H9 (cell line): ENCODE data around the gene ERVMER34-1. TPM values are rescaled to one million over a fixed set of nuclear protein-coding genes. Genes with fewer than 3 reads are reported as not detected.

Source experiments
- DNase-seq: peaks from one replicate; pipeline ENCODE4 v3.0.0-alpha.2; 2017
- H2AFZ ChIP-seq: one replicate; pipeline ENCODE4 v1.6.1; 2013; ENCODE audit warnings: mild to moderate bottlenecking, low read length, control low read depth, moderate library complexity
- H2AK5ac ChIP-seq: 2 replicates; pipeline ENCODE4 v1.6.1; 2013; ENCODE audit warnings: low read length, control low read depth, mixed read lengths; ENCODE audit not compliant: insufficient read length
- H2BK120ac ChIP-seq: one replicate; pipeline ENCODE4 v1.6.1; 2013; ENCODE audit warnings: low read depth, mild to moderate bottlenecking, low read length, control low read depth, inconsistent platforms; ENCODE audit not compliant: poor library complexity, severe bottlenecking
- H2BK12ac ChIP-seq: 2 replicates; pipeline ENCODE4 v1.6.1; 2013; ENCODE audit warnings: low read length, control low read depth, mixed read lengths, low read depth; ENCODE audit not compliant: insufficient read length
- H2BK15ac ChIP-seq: 2 replicates; pipeline ENCODE4 v1.6.1; 2013; ENCODE audit warnings: low read depth, low read length, control low read depth
- H2BK20ac ChIP-seq: one replicate; pipeline ENCODE4 v1.6.1; 2013; ENCODE audit warnings: low read depth, mild to moderate bottlenecking, low read length, control low read depth, inconsistent platforms; ENCODE audit not compliant: poor library complexity, severe bottlenecking
- H2BK5ac ChIP-seq: 2 replicates; pipeline ENCODE4 v1.6.1; 2013; ENCODE audit warnings: low read length, control low read depth, mixed read lengths; ENCODE audit not compliant: insufficient read length
- H3K14ac ChIP-seq: 2 replicates; pipeline ENCODE4 v1.6.1; 2013; ENCODE audit warnings: low read length, control low read depth; ENCODE audit not compliant: insufficient read depth
- H3K18ac ChIP-seq: 2 replicates; pipeline ENCODE4 v1.6.1; 2013; ENCODE audit warnings: low read depth, mild to moderate bottlenecking, mixed read lengths, low read length, control low read depth; ENCODE audit not compliant: insufficient read length
- H3K23ac ChIP-seq: 2 replicates; pipeline ENCODE4 v1.6.1; 2013; ENCODE audit warnings: low read length, control low read depth, mixed read lengths, low read depth; ENCODE audit not compliant: insufficient read length
- H3K23me2 ChIP-seq: 2 replicates; pipeline ENCODE4 v1.6.1; 2013; ENCODE audit warnings: low read depth, mild to moderate bottlenecking, mixed read lengths, low read length, control low read depth; ENCODE audit not compliant: insufficient read length, poor library complexity, severe bottlenecking
- H3K27ac ChIP-seq: 2 replicates; pipeline ENCODE4 v1.5.1; 2013; ENCODE audit warnings: low read length, control low read depth, mixed read lengths, low read depth; ENCODE audit not compliant: insufficient read length
- H3K27me3 ChIP-seq: 2 replicates; pipeline ENCODE4 v1.6.1; 2013; ENCODE audit warnings: low read length, control low read depth, inconsistent platforms; ENCODE audit not compliant: insufficient read depth
- H3K4ac ChIP-seq: 2 replicates; pipeline ENCODE4 v1.6.1; 2013; ENCODE audit warnings: low read depth, mild to moderate bottlenecking, control low read depth, inconsistent platforms, low read length, moderate library complexity
- H3K4me1 ChIP-seq: 2 replicates; pipeline ENCODE4 v1.6.1; 2013; ENCODE audit warnings: low read length, control low read depth, inconsistent platforms; ENCODE audit not compliant: insufficient read depth
- H3K4me2 ChIP-seq: 2 replicates; pipeline ENCODE4 v1.6.1; 2013; ENCODE audit warnings: low read length, control low read depth, mixed read lengths; ENCODE audit not compliant: insufficient read length, insufficient read depth
- H3K56ac ChIP-seq: 2 replicates; pipeline ENCODE4 v1.6.1; 2013; ENCODE audit warnings: low read depth, mild to moderate bottlenecking, mixed read lengths, low read length, control low read depth; ENCODE audit not compliant: insufficient read length
- H3K79me1 ChIP-seq: 2 replicates; pipeline ENCODE4 v1.6.1; 2013; ENCODE audit warnings: low read depth, mild to moderate bottlenecking, moderate library complexity, low read length, control low read depth, inconsistent platforms; ENCODE audit not compliant: insufficient read depth, poor library complexity, severe bottlenecking
- H3K79me2 ChIP-seq: 2 replicates; pipeline ENCODE4 v1.6.1; 2013; ENCODE audit warnings: low read length, control low read depth, inconsistent platforms; ENCODE audit not compliant: insufficient read depth
- H3K9ac ChIP-seq: 2 replicates; pipeline ENCODE4 v1.6.1; 2013; ENCODE audit warnings: low read length, control low read depth, mixed read lengths; ENCODE audit not compliant: insufficient read length; ENCODE audit errors: extremely low read depth
- H3K9me3 ChIP-seq: one replicate; pipeline ENCODE4 v1.6.1; 2013; ENCODE audit warnings: low read depth, low read length, inconsistent platforms; ENCODE audit not compliant: control insufficient read depth
- H3T11ph ChIP-seq: one replicate; pipeline ENCODE4 v1.6.1; 2013; ENCODE audit warnings: mild to moderate bottlenecking, low read length, control low read depth, inconsistent platforms
- H4K20me1 ChIP-seq: one replicate; pipeline ENCODE4 v1.6.1; 2013; ENCODE audit not compliant: control insufficient read depth, insufficient read length, insufficient read depth
- H4K5ac ChIP-seq: 2 replicates; pipeline ENCODE4 v1.6.1; 2013; ENCODE audit warnings: low read depth, mild to moderate bottlenecking, mixed read lengths, low read length, control low read depth; ENCODE audit not compliant: insufficient read length
- H4K8ac ChIP-seq: replicated peaks from 2 replicates; pipeline ENCODE4 v1.6.1; 2013; ENCODE audit warnings: low read length, control low read depth, mixed read lengths, low read depth; ENCODE audit not compliant: insufficient read length
- H4K91ac ChIP-seq: 2 replicates; pipeline ENCODE4 v1.6.1; 2013; ENCODE audit warnings: low read depth, mild to moderate bottlenecking, moderate library complexity, mixed read lengths, low read length, control low read depth; ENCODE audit not compliant: insufficient read length
- H3K27ac Mint-ChIP-seq, 3 experiments: 2 replicates in 2 of 3; 3 replicates in 1 of 3; pipeline ENCODE4 v1.8.0; 2020 to 2021; ENCODE audit warnings: mixed read lengths in 3 of 3, mild to moderate bottlenecking in 1 of 3, moderate library complexity in 1 of 3
- H3K27me3 Mint-ChIP-seq: 2 replicates; pipeline ENCODE4 v1.8.0; 2021; ENCODE audit warnings: low read depth, mild to moderate bottlenecking, moderate library complexity, mixed read lengths
- H3K36me3 Mint-ChIP-seq, 3 experiments: 2 replicates in 2 of 3; 3 replicates in 1 of 3; pipeline ENCODE4 v1.8.0; 2020 to 2021; ENCODE audit warnings: low read depth in 3 of 3, mixed read lengths in 3 of 3; ENCODE audit not compliant: insufficient read depth in 1 of 3
- H3K4me1 Mint-ChIP-seq, 2 experiments: 2 replicates each; pipeline ENCODE4 v1.8.0; 2020; ENCODE audit warnings: mixed read lengths in 2 of 2
- H3K4me3 Mint-ChIP-seq, 2 experiments: 2 replicates in 1 of 2; 3 replicates in 1 of 2; pipeline ENCODE4 v1.8.0; 2020 to 2021; ENCODE audit warnings: mild to moderate bottlenecking in 2 of 2, mixed read lengths in 2 of 2, moderate library complexity in 1 of 2
- H3K9me3 Mint-ChIP-seq, 2 experiments: 2 replicates in 1 of 2; 3 replicates in 1 of 2; pipeline ENCODE4 v1.8.0; 2020; ENCODE audit warnings: mild to moderate bottlenecking in 2 of 2, mixed read lengths in 2 of 2, moderate library complexity in 1 of 2
- CTCF ChIP-seq: fragments of 200-600 bp; sonication (generic); conservative IDR thresholded peaks from 3 replicates; pipeline ENCODE4 v1.8.0; 2021; ENCODE audit warnings: antibody characterized with exemption, mild to moderate bottlenecking
- WGBS: extraction: QIAGEN DNeasy Blood & Tissue Kit; methylation state at CpG from one replicate; pipeline ENCODE4 v1.1.7; 2013; ENCODE audit warnings: missing lambda C conversion rate, low lambda C conversion rate, mixed read lengths; ENCODE audit not compliant: insufficient read length; ENCODE audit errors: extremely low coverage; 5-methylcytosine and 5-hydroxymethylcytosine counted together
- total RNA-seq: library from RNA; stranded (reverse); gene quantifications from 2 replicates; pipeline ENCODE4 v1.2.1, GENCODE V29; 2021

Gene ERVMER34-1
- total RNA-seq, 1 experiment from 2014 or later: 14.4 TPM

GRCh38 chr4:52780617-52781354, 29.6 kb upstream of the ERVMER34-1 start:
- Histone ChIP-seq H4K91ac (no peak overlapping the region), H2BK120ac (no peak overlapping the region), H3K56ac (no peak overlapping the region), H3K27ac (no peak overlapping the region), H3K79me1 (no peaks in the 10 kb centered on the region), H2BK5ac (no peak overlapping the region), H3K4ac (no peak overlapping the region), H3K79me2 (no peaks in the 10 kb centered on the region), H2BK20ac (no peak overlapping the region), H3K9me3 (no peaks in the 10 kb centered on the region), H2BK12ac (no peak overlapping the region), H3K18ac (no peak overlapping the region), H3K4me2 (no peak overlapping the region), H3K9ac (no peak overlapping the region), H2AFZ (no peak overlapping the region), H3T11ph (no peak overlapping the region), H4K20me1 (no peaks in the 10 kb centered on the region), H3K14ac (no peak overlapping the region), H2AK5ac (no peak overlapping the region), H2BK15ac (no peak overlapping the region), H3K27me3 (no peaks in the 10 kb centered on the region), H3K23me2 (no peaks in the 10 kb centered on the region), H4K8ac (no peak overlapping the region), H4K5ac (no peak overlapping the region), H3K4me1 (no peaks in the 10 kb centered on the region), H3K23ac (no peak overlapping the region)
- WGBS: no CpG with 5 or more reads among the region's 4 CpGs
- no peak for DNase-seq
- no peaks in the 10 kb centered on the region; the same call in 1 of the 2 replicates for H3K27me3 Mint-ChIP-seq
- no peak overlapping the region for H3K4me3 Mint-ChIP-seq
- TF ChIP-seq CTCF: no peak
- H3K4me1 Mint-ChIP-seq: peaks cover 5% of the 10 kb centered on the region in 2 experiments; a peak in 1 of 4 replicates
- H3K9me3 Mint-ChIP-seq: peaks cover 4 to 5% of the 10 kb centered on the region in 2 experiments; a peak in 3 of 5 replicates
- H3K36me3 Mint-ChIP-seq: peaks cover 2 to 7% (median 2%) of the 10 kb centered on the region in 3 experiments; a peak in 2 of 7 replicates
- no peak overlapping the region for H3K27ac Mint-ChIP-seq
